Endothelial cell of umbilical vein (primary cell): ENCODE results near the gene ZNF488.

Source experiments
- EZH2 ChIP-seq: IDR thresholded peaks from 2 replicates; pipeline ENCODE4 v1.6.1; 2012; ENCODE audit warnings: borderline replicate concordance, low read depth, mild to moderate bottlenecking, moderate library complexity, low read length, inconsistent platforms; ENCODE audit not compliant: severe bottlenecking
- FOS ChIP-seq: IDR thresholded peaks from 2 replicates; pipeline ENCODE4 v1.6.1; 2011; ENCODE audit warnings: mild to moderate bottlenecking, low read length, moderate library complexity, borderline replicate concordance; ENCODE audit not compliant: insufficient read depth
- JUN ChIP-seq: IDR thresholded peaks from 2 replicates; pipeline ENCODE4 v1.6.1; 2011; ENCODE audit warnings: borderline replicate concordance, low read depth; ENCODE audit not compliant: insufficient read length, insufficient read depth
- POLR2A ChIP-seq: IDR thresholded peaks from 2 replicates; pipeline ENCODE4 v1.6.1; 2012; ENCODE audit warnings: low read depth, mild to moderate bottlenecking, control low read depth, low read length
- POLR2AphosphoS5 ChIP-seq: IDR thresholded peaks from 2 replicates; pipeline ENCODE4 v1.6.1; 2012; ENCODE audit warnings: low read depth, mild to moderate bottlenecking, control low read depth, low read length, moderate library complexity; ENCODE audit not compliant: insufficient read depth
- TF ChIP-seq, protein P1 (sequence below), 2 donors: IDR thresholded peaks; 1 replicate in 1 of 2; 2 replicates in 1 of 2; pipeline ENCODE4 v1.5.1; 2011; ENCODE audit warnings: low read length in 2 of 2, mild to moderate bottlenecking in 2 of 2, moderate library complexity in 2 of 2, control low read depth in 1 of 2, inconsistent platforms in 1 of 2, low read depth in 1 of 2; ENCODE audit not compliant: insufficient read depth in 1 of 2; ENCODE audit errors: extremely low read depth in 1 of 2

DNA sequence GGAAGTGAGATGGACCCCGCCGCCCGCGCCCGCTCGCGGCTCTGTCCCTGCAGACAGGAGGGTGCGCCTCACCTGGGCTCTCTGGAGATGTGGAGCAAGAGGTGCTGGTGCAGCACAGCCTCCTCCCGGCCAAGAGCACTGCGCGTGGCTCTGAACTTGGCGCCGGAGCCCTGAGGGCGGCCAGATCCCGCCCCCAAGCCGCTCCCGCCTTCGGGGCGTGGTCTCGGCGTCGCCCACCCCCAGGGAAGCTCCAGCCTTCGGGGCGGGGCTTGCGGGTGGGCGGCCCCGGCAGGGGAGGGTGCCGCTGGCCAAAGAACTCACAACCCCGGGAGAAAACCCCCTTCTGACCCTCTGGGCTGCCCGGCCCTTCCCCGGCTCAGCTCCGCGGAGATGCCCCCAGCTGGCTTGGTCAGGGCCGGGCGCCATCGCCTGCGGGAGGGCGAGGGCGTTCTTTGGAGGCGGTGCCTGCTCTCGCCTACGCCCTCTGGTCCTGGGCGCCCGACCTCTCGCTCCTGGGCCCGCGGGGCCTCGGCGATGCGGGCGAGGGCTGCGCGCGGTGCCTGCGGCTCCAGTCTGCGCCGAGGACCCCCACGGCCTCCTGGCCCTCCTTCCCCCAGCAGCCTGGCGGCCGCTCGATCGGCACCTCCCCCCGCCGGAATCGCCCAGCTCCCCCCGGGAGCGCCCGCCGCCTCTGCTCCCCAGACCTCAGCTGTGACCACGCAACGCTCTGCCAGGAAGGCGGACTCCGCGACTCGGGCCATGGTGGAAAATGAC lies at the start of gene ZNF488:
- TF ChIP-seq, protein P1, sequence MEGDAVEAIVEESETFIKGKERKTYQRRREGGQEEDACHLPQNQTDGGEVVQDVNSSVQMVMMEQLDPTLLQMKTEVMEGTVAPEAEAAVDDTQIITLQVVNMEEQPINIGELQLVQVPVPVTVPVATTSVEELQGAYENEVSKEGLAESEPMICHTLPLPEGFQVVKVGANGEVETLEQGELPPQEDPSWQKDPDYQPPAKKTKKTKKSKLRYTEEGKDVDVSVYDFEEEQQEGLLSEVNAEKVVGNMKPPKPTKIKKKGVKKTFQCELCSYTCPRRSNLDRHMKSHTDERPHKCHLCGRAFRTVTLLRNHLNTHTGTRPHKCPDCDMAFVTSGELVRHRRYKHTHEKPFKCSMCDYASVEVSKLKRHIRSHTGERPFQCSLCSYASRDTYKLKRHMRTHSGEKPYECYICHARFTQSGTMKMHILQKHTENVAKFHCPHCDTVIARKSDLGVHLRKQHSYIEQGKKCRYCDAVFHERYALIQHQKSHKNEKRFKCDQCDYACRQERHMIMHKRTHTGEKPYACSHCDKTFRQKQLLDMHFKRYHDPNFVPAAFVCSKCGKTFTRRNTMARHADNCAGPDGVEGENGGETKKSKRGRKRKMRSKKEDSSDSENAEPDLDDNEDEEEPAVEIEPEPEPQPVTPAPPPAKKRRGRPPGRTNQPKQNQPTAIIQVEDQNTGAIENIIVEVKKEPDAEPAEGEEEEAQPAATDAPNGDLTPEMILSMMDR (IDR thresholded peaks at IDR 0.05; ENCODE audit: extremely low read depth in 1 of 2, insufficient read depth in 1 of 2, low read depth in 1 of 2, low read length in 2 of 2): no peak
- TF ChIP-seq POLR2A (no peak), EZH2 (no peak), POLR2AphosphoS5 (peak; percentile 42), FOS (no peak), JUN (no peak)
